ENCODE results near the gene FAM187B.

DNA sequence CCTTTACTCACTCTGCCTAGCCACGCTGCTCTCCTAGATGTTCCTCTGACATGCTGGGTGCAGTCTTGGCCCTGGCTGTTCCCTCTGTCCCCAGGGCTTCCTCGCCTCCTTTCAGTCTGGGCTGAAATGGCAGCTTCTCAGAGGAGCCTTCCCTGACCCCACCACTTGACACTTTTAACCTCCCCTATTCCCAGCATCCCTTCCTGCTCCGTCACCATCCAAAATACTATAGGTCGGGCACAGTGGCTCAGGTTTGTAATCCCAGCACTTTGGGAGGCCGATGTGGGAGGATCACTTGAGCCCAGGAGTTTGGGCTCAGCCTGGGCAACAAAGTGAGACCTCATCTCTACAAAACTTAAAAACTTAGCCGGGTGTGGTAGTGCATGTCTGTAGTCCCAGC is 2.6 kb downstream of the FAM187B start:
- no peak for TF ChIP-seq FOS (IDR thresholded peaks at IDR 0.05; ENCODE audit: low read depth, low read length)
- TF ChIP-seq RFX5 (IDR thresholded peaks at IDR 0.05; ENCODE audit: low read depth, low read length), result no peak
- TF ChIP-seq POLR2A (IDR thresholded peaks at IDR 0.05; ENCODE audit: low read depth, low read length), result no peak
- no peak for TF ChIP-seq CHD1 (IDR thresholded peaks at IDR 0.05; ENCODE audit: low read depth, low read length)
